ENCODE measurements around the gene IZUMO4. TPM values are rescaled to one million over a fixed set of nuclear protein-coding genes. Genes with fewer than 3 reads are reported as not detected.

The IZUMO4 gene
- polyA plus RNA-seq, 1 donor = 1.1 TPM

DNA sequence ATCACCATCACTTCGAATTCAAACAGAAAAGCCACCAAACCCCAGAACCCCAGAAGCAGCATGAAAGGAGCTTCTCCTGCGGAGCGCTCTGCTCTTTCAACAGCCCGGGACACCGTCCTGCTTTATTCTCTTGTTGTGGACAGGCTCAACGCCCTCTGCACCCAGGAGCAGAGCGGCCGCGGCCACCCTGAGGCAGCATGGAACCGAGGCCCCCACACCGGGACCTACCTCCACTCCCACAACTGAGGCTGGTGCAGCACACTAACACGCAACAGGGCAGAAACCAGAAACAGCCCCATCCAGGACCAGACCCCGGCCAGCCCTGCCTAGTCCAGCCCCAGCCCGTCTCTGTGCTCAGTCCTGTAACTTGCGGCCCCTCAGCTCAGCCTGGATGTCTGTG lies 47.5 kb downstream of the IZUMO4 start:
- no peak for DNase-seq (ENCODE audit: low read depth)

DNA sequence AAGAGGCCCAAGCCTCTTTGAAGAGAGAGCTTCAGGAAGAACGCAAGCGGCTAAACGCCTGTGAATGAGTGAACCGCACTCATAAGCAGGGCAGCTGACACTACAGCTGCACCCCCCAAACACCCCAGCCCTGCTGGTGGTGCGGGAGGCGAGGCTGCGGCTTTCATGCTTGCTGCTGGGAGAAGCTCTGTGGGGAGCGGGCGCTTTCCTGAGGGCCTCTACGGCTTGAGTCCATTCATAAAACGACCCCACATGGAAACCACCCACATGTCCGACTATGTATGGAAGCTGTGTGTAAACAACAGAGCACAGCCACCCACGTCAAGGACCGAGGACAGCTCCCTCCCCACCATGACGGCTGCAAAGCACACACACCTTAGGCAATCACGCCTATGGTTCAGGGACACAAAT lies 49.1 kb downstream of the IZUMO4 start:
- DNase-seq (ENCODE audit: low read depth) = no peak

GRCh38 chr19:2148482-2149135 lies 51.9 kb downstream of the IZUMO4 start:
- DNase-seq (ENCODE audit: low read depth) = no peak

Other genes with a start within 250 kb of the IZUMO4 start
- gene REXO1, start 248.4 kb upstream of the IZUMO4 start, polyA plus RNA-seq (ENCODE audit: insufficient read length) = 22.8 TPM
- gene KLF16, start 233.3 kb upstream of the IZUMO4 start, polyA plus RNA-seq (ENCODE audit: insufficient read length) = 13.6 TPM
- gene ABHD17A, start 211.4 kb upstream of the IZUMO4 start, polyA plus RNA-seq (ENCODE audit: insufficient read length) = 52.9 TPM
- 2.4 TPM for gene ADAT3, start 191.5 kb upstream of the IZUMO4 start, polyA plus RNA-seq (ENCODE audit: insufficient read length)
- 27.1 TPM for gene SCAMP4, start 191.5 kb upstream of the IZUMO4 start, polyA plus RNA-seq (ENCODE audit: insufficient read length)
- gene CSNK1G2, start 155.7 kb upstream of the IZUMO4 start, polyA plus RNA-seq (ENCODE audit: insufficient read length) = 37.1 TPM
- 68.1 TPM for gene BTBD2, start 81.2 kb upstream of the IZUMO4 start, polyA plus RNA-seq (ENCODE audit: insufficient read length)
- gene MKNK2, start 45.7 kb upstream of the IZUMO4 start, polyA plus RNA-seq (ENCODE audit: insufficient read length) = 95.0 TPM
- gene MOB3A, start 589 bp upstream of the IZUMO4 start, polyA plus RNA-seq (ENCODE audit: insufficient read length) = 13.4 TPM
- 53.5 TPM for gene AP3D1, start 54.7 kb downstream of the IZUMO4 start, polyA plus RNA-seq (ENCODE audit: insufficient read length)
- 20.0 TPM for gene DOT1L, start 67.0 kb downstream of the IZUMO4 start, polyA plus RNA-seq (ENCODE audit: insufficient read length)
- 64.0 TPM for gene PLEKHJ1, start 139.4 kb downstream of the IZUMO4 start, polyA plus RNA-seq (ENCODE audit: insufficient read length)
- 63.8 TPM for gene SF3A2, start 139.9 kb downstream of the IZUMO4 start, polyA plus RNA-seq (ENCODE audit: insufficient read length)
- 6.1 TPM for gene AMH, start 152.4 kb downstream of the IZUMO4 start, polyA plus RNA-seq (ENCODE audit: insufficient read length)
- gene JSRP1, start 159.5 kb downstream of the IZUMO4 start, polyA plus RNA-seq (ENCODE audit: insufficient read length) = 84.3 TPM
- 0.05 TPM for gene PEAK3, start 185.3 kb downstream of the IZUMO4 start, polyA plus RNA-seq (ENCODE audit: insufficient read length)
- 0.13 TPM for gene LINGO3, start 211.2 kb downstream of the IZUMO4 start, polyA plus RNA-seq (ENCODE audit: insufficient read length)
- 68.1 TPM for gene LSM7, start 231.7 kb downstream of the IZUMO4 start, polyA plus RNA-seq (ENCODE audit: insufficient read length)
- gene SPPL2B, start 231.8 kb downstream of the IZUMO4 start, polyA plus RNA-seq (ENCODE audit: insufficient read length) = 45.2 TPM

Data from forelimb muscle (tissue), 1 donor.